Measurements from ENCODE around the gene ARSI. TPM values are rescaled to one million over a fixed set of nuclear protein-coding genes. Genes with fewer than 3 reads are reported as not detected.

The ARSI gene
- polyA plus RNA-seq, 2 of the 4 experiments (the other 2 are of a cell fraction): 2.9 to 22.0 TPM

DNA sequence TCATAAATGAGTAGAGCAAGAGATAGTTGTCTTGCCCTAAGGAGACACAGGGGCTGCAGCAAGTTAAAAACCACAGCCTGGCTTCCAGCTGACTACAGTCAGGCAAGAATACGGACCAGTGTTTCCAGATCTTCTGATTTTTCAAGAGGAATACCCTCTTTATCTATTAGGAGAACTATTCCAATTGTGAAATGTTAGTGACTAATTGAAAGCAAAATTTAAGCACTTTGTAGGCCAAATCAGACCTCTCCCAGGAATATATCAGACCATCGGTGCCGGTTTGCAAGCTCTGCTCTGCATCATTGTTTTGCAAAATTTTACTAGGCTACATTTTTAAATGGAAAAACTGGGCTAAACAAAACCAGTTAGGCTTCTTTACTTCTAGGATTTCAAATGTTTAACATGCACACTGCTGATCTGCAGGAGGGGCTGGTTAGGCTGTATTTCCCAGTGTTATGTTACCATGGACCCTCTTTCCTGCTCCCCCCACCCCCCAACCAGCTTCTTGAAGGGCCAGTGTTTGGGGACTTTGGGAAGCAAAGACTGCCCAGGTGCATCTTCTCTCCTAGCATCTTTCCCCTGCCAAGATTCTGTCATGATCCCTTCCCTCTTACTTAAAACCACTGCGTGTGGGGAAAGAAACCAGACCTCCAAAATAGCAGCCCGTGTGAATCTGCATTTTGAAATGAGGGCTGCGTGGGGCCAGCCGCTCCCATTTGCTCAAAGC is 1.1 kb upstream of the ARSI start:
- 83% methylated on average over 7 of the region's 7 CpGs for WGBS (ENCODE audit: missing lambda C conversion rate)
- Histone ChIP-seq H3K27ac (peak overlapping the region in 1 of 2 experiments; percentile 87; a peak in 4 of 6 replicates), H3K9me3 (no peaks in the 10 kb centered on the region), H3K4me2 (peak overlapping the region; percentile 97; the same call in 1 of the 3 replicates), H3K4me1 (peaks cover 58% of the 10 kb centered on the region), H3K4me3 (no peak overlapping the region)
- POLR2A ChIA-PET: no interaction called here
- ATAC-seq (no peak), FAIRE-seq (no peak), DNase-seq (ENCODE audit: low read depth in 1 of 2, low spot score in 1 of 2) (no peak)
- CTCF ChIA-PET: interaction anchor here (0.9 to 6.9 kb wide), 7 partner anchors 8 to 113 kb away, joined by 3 to 75 read pairs (median 3); no protein-coding TSS in a partner anchor
- TF ChIP-seq TFCP2L1 (CRISPR knock-in tag; IDR thresholded peaks at IDR 0.05): no peak
- no peak for TF ChIP-seq NFE2L2 (conservative IDR thresholded peaks at IDR 0.05; ENCODE audit: low read length)
- TF ChIP-seq ZNF302 (CRISPR knock-in tag; IDR thresholded peaks at IDR 0.05): no peak
- no peak for TF ChIP-seq MAZ (IDR thresholded peaks at IDR 0.05; ENCODE audit: borderline replicate concordance, low read depth, low read length)
- TF ChIP-seq RFX5 (IDR thresholded peaks at IDR 0.05): no peak
- TF ChIP-seq, protein P1, sequence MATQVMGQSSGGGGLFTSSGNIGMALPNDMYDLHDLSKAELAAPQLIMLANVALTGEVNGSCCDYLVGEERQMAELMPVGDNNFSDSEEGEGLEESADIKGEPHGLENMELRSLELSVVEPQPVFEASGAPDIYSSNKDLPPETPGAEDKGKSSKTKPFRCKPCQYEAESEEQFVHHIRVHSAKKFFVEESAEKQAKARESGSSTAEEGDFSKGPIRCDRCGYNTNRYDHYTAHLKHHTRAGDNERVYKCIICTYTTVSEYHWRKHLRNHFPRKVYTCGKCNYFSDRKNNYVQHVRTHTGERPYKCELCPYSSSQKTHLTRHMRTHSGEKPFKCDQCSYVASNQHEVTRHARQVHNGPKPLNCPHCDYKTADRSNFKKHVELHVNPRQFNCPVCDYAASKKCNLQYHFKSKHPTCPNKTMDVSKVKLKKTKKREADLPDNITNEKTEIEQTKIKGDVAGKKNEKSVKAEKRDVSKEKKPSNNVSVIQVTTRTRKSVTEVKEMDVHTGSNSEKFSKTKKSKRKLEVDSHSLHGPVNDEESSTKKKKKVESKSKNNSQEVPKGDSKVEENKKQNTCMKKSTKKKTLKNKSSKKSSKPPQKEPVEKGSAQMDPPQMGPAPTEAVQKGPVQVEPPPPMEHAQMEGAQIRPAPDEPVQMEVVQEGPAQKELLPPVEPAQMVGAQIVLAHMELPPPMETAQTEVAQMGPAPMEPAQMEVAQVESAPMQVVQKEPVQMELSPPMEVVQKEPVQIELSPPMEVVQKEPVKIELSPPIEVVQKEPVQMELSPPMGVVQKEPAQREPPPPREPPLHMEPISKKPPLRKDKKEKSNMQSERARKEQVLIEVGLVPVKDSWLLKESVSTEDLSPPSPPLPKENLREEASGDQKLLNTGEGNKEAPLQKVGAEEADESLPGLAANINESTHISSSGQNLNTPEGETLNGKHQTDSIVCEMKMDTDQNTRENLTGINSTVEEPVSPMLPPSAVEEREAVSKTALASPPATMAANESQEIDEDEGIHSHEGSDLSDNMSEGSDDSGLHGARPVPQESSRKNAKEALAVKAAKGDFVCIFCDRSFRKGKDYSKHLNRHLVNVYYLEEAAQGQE (IDR thresholded peaks at IDR 0.05): no peak
- TF ChIP-seq, protein P2, sequence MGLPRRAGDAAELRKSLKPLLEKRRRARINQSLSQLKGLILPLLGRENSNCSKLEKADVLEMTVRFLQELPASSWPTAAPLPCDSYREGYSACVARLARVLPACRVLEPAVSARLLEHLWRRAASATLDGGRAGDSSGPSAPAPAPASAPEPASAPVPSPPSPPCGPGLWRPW (IDR thresholded peaks at IDR 0.05): no peak
- TF ChIP-seq, protein P3, sequence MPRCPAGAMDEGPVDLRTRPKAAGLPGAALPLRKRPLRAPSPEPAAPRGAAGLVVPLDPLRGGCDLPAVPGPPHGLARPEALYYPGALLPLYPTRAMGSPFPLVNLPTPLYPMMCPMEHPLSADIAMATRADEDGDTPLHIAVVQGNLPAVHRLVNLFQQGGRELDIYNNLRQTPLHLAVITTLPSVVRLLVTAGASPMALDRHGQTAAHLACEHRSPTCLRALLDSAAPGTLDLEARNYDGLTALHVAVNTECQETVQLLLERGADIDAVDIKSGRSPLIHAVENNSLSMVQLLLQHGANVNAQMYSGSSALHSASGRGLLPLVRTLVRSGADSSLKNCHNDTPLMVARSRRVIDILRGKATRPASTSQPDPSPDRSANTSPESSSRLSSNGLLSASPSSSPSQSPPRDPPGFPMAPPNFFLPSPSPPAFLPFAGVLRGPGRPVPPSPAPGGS (IDR thresholded peaks at IDR 0.05): no peak
- TF ChIP-seq, protein P4, sequence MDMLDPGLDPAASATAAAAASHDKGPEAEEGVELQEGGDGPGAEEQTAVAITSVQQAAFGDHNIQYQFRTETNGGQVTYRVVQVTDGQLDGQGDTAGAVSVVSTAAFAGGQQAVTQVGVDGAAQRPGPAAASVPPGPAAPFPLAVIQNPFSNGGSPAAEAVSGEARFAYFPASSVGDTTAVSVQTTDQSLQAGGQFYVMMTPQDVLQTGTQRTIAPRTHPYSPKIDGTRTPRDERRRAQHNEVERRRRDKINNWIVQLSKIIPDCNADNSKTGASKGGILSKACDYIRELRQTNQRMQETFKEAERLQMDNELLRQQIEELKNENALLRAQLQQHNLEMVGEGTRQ (IDR thresholded peaks at IDR 0.05): no peak
- TF ChIP-seq BHLHE40 (IDR thresholded peaks at IDR 0.05; ENCODE audit: low read depth, low read length): no peak
- no peak for TF ChIP-seq TP53 (CRISPR knock-in tag; IDR thresholded peaks at IDR 0.05)
- TF ChIP-seq, protein P5, sequence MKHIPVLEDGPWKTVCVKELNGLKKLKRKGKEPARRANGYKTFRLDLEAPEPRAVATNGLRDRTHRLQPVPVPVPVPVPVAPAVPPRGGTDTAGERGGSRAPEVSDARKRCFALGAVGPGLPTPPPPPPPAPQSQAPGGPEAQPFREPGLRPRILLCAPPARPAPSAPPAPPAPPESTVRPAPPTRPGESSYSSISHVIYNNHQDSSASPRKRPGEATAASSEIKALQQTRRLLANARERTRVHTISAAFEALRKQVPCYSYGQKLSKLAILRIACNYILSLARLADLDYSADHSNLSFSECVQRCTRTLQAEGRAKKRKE (CRISPR knock-in tag; IDR thresholded peaks at IDR 0.05; ENCODE audit: low read depth): no peak

DNA sequence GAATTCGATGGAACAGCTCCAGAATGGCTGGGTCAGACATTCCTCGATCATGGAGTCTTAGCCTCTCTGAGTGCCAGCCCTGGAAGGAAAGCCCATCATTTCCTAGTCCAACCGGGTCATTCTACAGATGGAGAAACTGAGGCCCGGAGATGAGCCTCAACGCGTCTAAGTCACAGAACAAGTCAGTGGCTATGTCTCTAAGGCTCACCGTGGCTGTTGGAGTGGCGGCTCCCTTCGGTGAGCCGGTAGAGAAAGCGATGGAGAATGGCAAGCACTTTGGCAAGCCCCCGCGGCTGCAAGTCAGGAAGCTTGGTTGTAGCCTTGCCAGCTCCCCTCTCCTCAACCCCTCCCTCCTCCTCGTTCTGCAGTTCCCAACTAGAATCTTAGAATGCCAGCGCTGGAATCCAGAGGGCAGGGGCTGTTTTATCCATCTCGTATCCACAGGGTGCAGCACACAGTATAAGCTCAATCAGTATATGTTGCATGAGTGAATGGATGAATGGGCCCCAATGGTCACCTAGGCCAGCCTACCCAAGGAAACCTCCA is 438 bp upstream of the ARSI start:
- CTCF ChIA-PET: interaction anchor here (0.7 to 6.9 kb wide), 24 partner anchors 8 to 143 kb away, joined by 3 to 75 read pairs (median 4); no protein-coding TSS in a partner anchor
- ATAC-seq (no peak), DNase-seq (ENCODE audit: low read depth in 1 of 2, low spot score in 1 of 2) (no peak), FAIRE-seq (no peak)
- 75% methylated on average over 16 of the region's 16 CpGs for WGBS (ENCODE audit: missing lambda C conversion rate)
- peak overlapping the region; percentile 97 for H3K4me2 ChIP-seq
- H3K4me1 ChIP-seq: peaks cover 64% of the 10 kb centered on the region
- no peaks in the 10 kb centered on the region for H3K9me3 ChIP-seq
- POLR2A ChIA-PET: interaction anchor here (1.1 kb wide), 1 partner anchor 14 kb away, joined by 5 read pairs; no protein-coding TSS in a partner anchor
- H3K4me3 ChIP-seq: peak overlapping the region; percentile 58
- TF ChIP-seq TP53 (CRISPR knock-in tag; IDR thresholded peaks at IDR 0.05) (no peak), JUN (IDR thresholded peaks at IDR 0.05) (no peak), PHF8 (IDR thresholded peaks at IDR 0.05; ENCODE audit: borderline replicate concordance, low read depth) (no peak), ESRRA (IDR thresholded peaks at IDR 0.05; ENCODE audit: borderline replicate concordance, low read length) (no peak), NFE2L2 (conservative IDR thresholded peaks at IDR 0.05; ENCODE audit: low read length) (no peak), HOXA7 (CRISPR knock-in tag; IDR thresholded peaks at IDR 0.05) (no peak), ZSCAN20 (CRISPR knock-in tag; IDR thresholded peaks at IDR 0.05) (no peak), NPAS2 (CRISPR knock-in tag; IDR thresholded peaks at IDR 0.05; ENCODE audit: borderline replicate concordance) (no peak), ZC3H11A (IDR thresholded peaks at IDR 0.05) (no peak)
- TF ChIP-seq, protein P6, sequence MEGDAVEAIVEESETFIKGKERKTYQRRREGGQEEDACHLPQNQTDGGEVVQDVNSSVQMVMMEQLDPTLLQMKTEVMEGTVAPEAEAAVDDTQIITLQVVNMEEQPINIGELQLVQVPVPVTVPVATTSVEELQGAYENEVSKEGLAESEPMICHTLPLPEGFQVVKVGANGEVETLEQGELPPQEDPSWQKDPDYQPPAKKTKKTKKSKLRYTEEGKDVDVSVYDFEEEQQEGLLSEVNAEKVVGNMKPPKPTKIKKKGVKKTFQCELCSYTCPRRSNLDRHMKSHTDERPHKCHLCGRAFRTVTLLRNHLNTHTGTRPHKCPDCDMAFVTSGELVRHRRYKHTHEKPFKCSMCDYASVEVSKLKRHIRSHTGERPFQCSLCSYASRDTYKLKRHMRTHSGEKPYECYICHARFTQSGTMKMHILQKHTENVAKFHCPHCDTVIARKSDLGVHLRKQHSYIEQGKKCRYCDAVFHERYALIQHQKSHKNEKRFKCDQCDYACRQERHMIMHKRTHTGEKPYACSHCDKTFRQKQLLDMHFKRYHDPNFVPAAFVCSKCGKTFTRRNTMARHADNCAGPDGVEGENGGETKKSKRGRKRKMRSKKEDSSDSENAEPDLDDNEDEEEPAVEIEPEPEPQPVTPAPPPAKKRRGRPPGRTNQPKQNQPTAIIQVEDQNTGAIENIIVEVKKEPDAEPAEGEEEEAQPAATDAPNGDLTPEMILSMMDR (IDR thresholded peaks at IDR 0.05): no peak
- TF ChIP-seq, protein P4 (IDR thresholded peaks at IDR 0.05): no peak
- H3K27ac ChIP-seq: peak overlapping the region; percentile 87 to 90
